A673 (cell line): ENCODE data around the gene GALNS. TPM values are rescaled to one million over a fixed set of nuclear protein-coding genes. Genes with fewer than 3 reads are reported as not detected.

Source experiments
- Bru-seq: library from RNA; stranded (reverse); fragments of 400-500 nt; gene quantifications from one replicate; lab custom pipeline; 2021; lab: Mats Ljungman, UMichigan
- BruChase-seq, 2 experiments: library from RNA; stranded (reverse); fragments of 400-500 nt; gene quantifications; one replicate each; lab custom pipeline; 2021; lab: Mats Ljungman, UMichigan
- BruUV-seq: library from RNA; stranded (reverse); fragments of 400-500 nt; replicated peaks from 2 replicates; lab custom pipeline; 2021; lab: Mats Ljungman, UMichigan
- CTCF ChIA-PET: fragments of 300-600 bp; sonication (Branson Sonifier 250); formaldehyde crosslinking; loops from one replicate; lab custom pipeline; 2022; ENCODE audit warnings: antibody characterized with exemption; lab: Charles Lee
- POLR2A ChIA-PET: fragments of 300-600 bp; sonication (Branson Sonifier 250); formaldehyde crosslinking; loops from one replicate; lab custom pipeline; 2022; ENCODE audit warnings: antibody characterized with exemption; ENCODE audit not compliant: low non-redundant PET; lab: Charles Lee
- DNase-seq: peaks from one replicate; pipeline ENCODE4 v3.0.0-alpha.2; 2015; ENCODE audit warnings: low spot score
- H3K27ac ChIP-seq: fragments of 200-600 bp; sonication (generic); 2 replicates; pipeline ENCODE4 v1.5.1; 2016; ENCODE audit warnings: mixed run types, low read depth, mild to moderate bottlenecking, mixed read lengths, antibody characterized with exemption, low read length; ENCODE audit not compliant: poor library complexity, severe bottlenecking
- H3K27me3 ChIP-seq: fragments of 200-600 bp; sonication (generic); replicated peaks from 2 replicates; pipeline ENCODE4 v1.6.1; 2017; ENCODE audit warnings: mixed run types, low read depth, mild to moderate bottlenecking, mixed read lengths, antibody characterized with exemption, low read length; ENCODE audit not compliant: insufficient read depth, poor library complexity
- H3K36me3 ChIP-seq: fragments of 200-600 bp; sonication (generic); 2 replicates; pipeline ENCODE4 v1.6.1; 2016; ENCODE audit warnings: mixed run types, mild to moderate bottlenecking, mixed read lengths, antibody characterized with exemption, low read length; ENCODE audit not compliant: insufficient read depth, poor library complexity, severe bottlenecking
- H3K4me1 ChIP-seq: fragments of 200-600 bp; sonication (generic); 2 replicates; pipeline ENCODE4 v1.6.1; 2017; ENCODE audit warnings: mixed run types, mild to moderate bottlenecking, mixed read lengths, antibody characterized with exemption, low read length; ENCODE audit not compliant: insufficient read depth, poor library complexity, severe bottlenecking
- H3K4me3 ChIP-seq: fragments of 200-600 bp; sonication (generic); 2 replicates; pipeline ENCODE4 v1.5.1; 2016; ENCODE audit warnings: low read depth, mixed run types, mild to moderate bottlenecking, mixed read lengths, low read length; ENCODE audit not compliant: poor library complexity, severe bottlenecking
- H3K9me3 ChIP-seq: fragments of 200-600 bp; sonication (generic); 2 replicates; pipeline ENCODE4 v1.6.1; 2016; ENCODE audit warnings: mixed run types, low read depth, mild to moderate bottlenecking, mixed read lengths, antibody characterized with exemption, low read length; ENCODE audit not compliant: poor library complexity, severe bottlenecking
- CTCF ChIP-seq: fragments of 300-800, 200-600 bp; sonication (generic); conservative IDR thresholded peaks from 2 replicates; pipeline ENCODE4 v1.5.1; 2017; ENCODE audit warnings: low read depth, mild to moderate bottlenecking, antibody characterized with exemption, low read length, moderate library complexity, mixed read lengths
- EZH2 ChIP-seq: fragments of 200-600 bp; sonication (generic); IDR thresholded peaks from 2 replicates; pipeline ENCODE4 v1.6.1; 2017; ENCODE audit warnings: borderline replicate concordance, low read depth, mild to moderate bottlenecking, mixed read lengths, antibody characterized with exemption, low read length; ENCODE audit not compliant: poor library complexity, severe bottlenecking
- intact Hi-C: fragments of 100-400 bp; cut with micrococcal nuclease; formaldehyde crosslinking; loops from one replicate; pipeline ENCODE4 v1.10.0; 2022; ENCODE audit not compliant: unreplicated experiment
- long read RNA-seq: library from polyadenylated mRNA; stranded (forward); transcript quantifications from one replicate; pipeline ENCODE4 v2.0.0, GENCODE V29; 2022
- total RNA-seq: library from RNA; stranded (reverse); gene quantifications from 2 replicates; pipeline ENCODE4 v1.2.3, GENCODE V29; 2021

The GALNS gene
- 54.8 and 60.6 TPM in 2 replicates for total RNA-seq
- percentile 50 among the genes with signal in this experiment for Bru-seq, nascent RNA
- BruChase-seq, experiment 1, labeled RNA remaining after a 2-hour chase = percentile 61 among the genes with signal in this experiment
- BruChase-seq, experiment 2, labeled RNA remaining after a 6-hour chase = percentile 75 among the genes with signal in this experiment
- long read RNA-seq, full-length matches to known transcripts = 92 of 132 reads
- long read RNA-seq, partial matches to known transcripts = 21 of 132 reads
- long read RNA-seq, other reads (novel, unspliced or antisense) = 19 of 132 reads

DNA sequence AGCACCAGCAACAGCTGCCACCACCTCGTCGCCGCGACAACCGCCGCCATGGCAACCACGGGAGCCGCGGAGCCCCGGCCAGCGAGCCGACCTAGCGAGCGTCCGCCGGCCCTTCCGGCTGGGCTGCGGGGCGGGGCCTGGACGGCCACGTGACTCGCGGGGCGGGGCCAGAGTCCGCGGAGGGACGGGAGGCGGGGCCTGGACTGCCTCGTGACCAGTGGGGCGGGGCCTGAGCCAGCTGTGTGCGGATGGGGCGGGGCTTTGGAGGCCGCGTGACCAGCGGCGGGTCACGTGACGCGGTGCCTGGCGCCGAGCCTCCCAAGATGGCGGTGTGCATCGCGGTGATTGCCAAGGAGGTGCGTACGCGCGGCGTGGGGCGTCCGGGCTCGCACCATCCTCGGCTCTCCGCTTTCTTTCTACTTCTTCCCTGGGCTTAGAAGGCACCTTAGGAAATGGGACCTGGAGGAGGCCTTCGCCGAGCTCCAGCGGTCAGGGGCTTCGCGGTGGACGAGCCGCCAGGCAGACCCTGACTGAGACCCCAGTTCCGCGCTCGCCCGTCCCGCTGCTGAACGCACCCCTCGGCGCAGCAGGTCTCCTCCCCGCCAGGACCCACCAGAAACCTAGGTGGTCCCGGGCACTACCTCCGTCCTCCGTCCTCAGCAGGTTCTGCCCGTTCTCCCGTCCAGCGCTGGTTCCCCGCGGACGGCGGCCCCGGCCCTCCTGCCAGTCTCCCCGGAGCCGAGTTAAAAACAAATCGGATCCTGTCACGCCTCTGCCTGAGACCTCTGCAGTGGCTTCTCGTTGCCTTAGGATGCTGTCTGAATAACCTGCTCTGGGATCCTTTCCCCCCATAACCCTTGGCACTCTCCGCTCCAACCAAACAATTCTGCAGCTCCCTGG lies at the start of gene GALNS, which contains the start of gene TRAPPC2L:
Gene GALNS, minus strand, starts transcription at position 120 of the 900 bp plus-strand sequence. Its CDS starts 70 bp downstream, at position 50.
Gene TRAPPC2L, plus strand, starts transcription at position 300 of the 900 bp plus-strand sequence. Its CDS starts 24 bp downstream, at position 324.
- TF ChIP-seq CTCF (no peak), EZH2 (no peak)
- intact Hi-C loops = no loop called here
- peak within 1 kb of the TSS; percentile 95 for H3K4me3 ChIP-seq
- DNase-seq = peak; percentile 96
- H3K27ac ChIP-seq = peak within 1 kb of the TSS; percentile 83
- no peaks in the 10 kb centered on the region for H3K9me3 ChIP-seq
- no TSS peak for BruUV-seq
- CTCF ChIA-PET = interaction anchor here (0.6 to 0.8 kb wide), 2 partner anchors 25 to 298 kb away, joined by 3 to 6 read pairs; no protein-coding TSS in a partner anchor
- peaks cover 14% of the 10 kb centered on the region for H3K36me3 ChIP-seq
- POLR2A ChIA-PET = no interaction called here
- H3K4me1 ChIP-seq = peaks cover 3% of the 10 kb centered on the region
- no peaks in the 10 kb centered on the region for H3K27me3 ChIP-seq

GRCh38 chr16:88906020-88906419 lies 49.3 kb upstream of the GALNS start:
- ChIA-PET CTCF (no interaction called here), POLR2A (interaction anchor here (0.6 kb wide), 2 partner anchors 7 to 24 kb away, joined by 11 to 17 read pairs; no protein-coding TSS in a partner anchor)
- Histone ChIP-seq H3K27me3 (no peaks in the 10 kb centered on the region), H3K9me3 (no peaks in the 10 kb centered on the region), H3K4me3 (no peak overlapping the region), H3K36me3 (no peaks in the 10 kb centered on the region), H3K4me1 (peaks cover 4% of the 10 kb centered on the region), H3K27ac (no peak overlapping the region)
- DNase-seq = no peak
- intact Hi-C loops = no loop called here
- TF ChIP-seq EZH2 = no peak
- no peak for TF ChIP-seq CTCF
- BruUV-seq = no TSS peak

- Histone ChIP-seq H3K27ac (no peak overlapping the region), H3K4me3 (no peak overlapping the region), H3K27me3 (no peaks in the 10 kb centered on the region), H3K4me1 (peaks cover 4% of the 10 kb centered on the region), H3K9me3 (no peaks in the 10 kb centered on the region), H3K36me3 (no peaks in the 10 kb centered on the region)
- peak; percentile 26 for DNase-seq
- TF ChIP-seq EZH2 = no peak
- TF ChIP-seq CTCF = no peak
- intact Hi-C loops = no loop called here
- POLR2A ChIA-PET = interaction anchor here (0.6 kb wide), 2 partner anchors 8 to 23 kb away, joined by 11 to 17 read pairs; no protein-coding TSS in a partner anchor
- CTCF ChIA-PET = no interaction called here
- BruUV-seq = no TSS peak
These were observed 48.8 kb upstream of the GALNS start for GRCh38 chr16:88905563-88905962.
